ENCODE measurements around the gene MIDN. TPM values are rescaled to one million over a fixed set of nuclear protein-coding genes. Genes with fewer than 3 reads are reported as not detected.

MIDN gene
- total and polyA plus RNA-seq, 2 donors (not counting 1 experiment from before 2014, with no cell fraction given): 12.0 to 18.8 TPM

DNA sequence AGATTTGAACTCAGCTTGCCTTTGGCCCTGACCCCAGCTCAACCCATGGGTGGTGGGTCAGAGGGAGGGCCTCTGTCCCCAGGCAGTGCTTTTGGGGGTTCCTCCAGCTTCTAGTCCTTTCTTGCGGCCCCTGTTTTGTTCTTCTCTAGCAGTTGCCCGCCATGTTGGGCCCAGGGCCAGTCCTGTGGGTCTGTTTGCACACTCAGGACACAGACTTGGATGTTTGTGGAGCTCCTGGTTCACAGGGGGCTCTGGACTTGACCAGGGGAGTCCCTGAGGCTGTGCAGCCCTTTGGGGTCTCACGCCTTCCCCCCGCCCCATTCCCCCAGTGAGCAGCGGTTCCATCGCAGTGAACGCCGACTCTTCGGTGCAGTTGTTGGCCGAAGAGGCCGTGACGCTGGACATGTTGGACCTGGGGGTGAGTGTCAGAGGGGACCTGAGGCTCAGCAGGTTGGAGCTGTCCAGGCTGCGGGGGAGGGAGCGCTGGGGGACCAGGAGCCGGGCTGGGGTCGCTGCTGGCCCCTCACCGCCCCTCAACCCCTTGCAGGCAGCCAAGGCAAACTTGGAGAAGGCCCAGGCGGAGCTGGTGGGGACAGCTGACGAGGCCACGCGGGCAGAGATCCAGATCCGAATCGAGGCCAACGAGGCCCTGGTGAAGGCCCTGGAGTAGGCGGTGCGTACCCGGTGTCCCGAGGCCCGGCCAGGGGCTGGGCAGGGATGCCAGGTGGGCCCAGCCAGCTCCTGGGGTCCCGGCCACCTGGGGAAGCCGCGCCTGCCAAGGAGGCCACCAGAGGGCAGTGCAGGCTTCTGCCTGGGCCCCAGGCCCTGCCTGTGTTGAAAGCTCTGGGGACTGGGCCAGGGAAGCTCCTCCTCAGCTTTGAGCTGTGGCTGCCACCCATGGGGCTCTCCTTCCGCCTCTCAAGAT lies 4.4 kb upstream of the MIDN start:
- H3K9ac ChIP-seq (ENCODE audit: insufficient read depth, low read length): peak overlapping the region; percentile 50
- no peak overlapping the region for H2AFZ ChIP-seq (ENCODE audit: low read length)
- DNase-seq (ENCODE audit: low read depth in 2 of 2): peak; percentile 69 to 85
- no peaks in the 10 kb centered on the region for H4K20me1 ChIP-seq (ENCODE audit: control insufficient read depth, extremely low read depth, insufficient read depth, low read length)
- peaks cover 7% of the 10 kb centered on the region for H3K36me3 ChIP-seq (ENCODE audit: control insufficient read depth, insufficient read depth, low read length)
- H3K9me3 ChIP-seq (ENCODE audit: control insufficient read depth, insufficient read depth, low read depth, low read length): no peaks in the 10 kb centered on the region
- peak overlapping the region in 2 of 4 experiments; percentile 29 to 41 for H3K4me3 ChIP-seq (replicated peaks in 1 of 4; ENCODE audit: control extremely low read depth in 1 of 4, insufficient read depth in 1 of 4, low read depth in 3 of 4, low read length in 4 of 4)
- peak overlapping the region; percentile 58 for H3K4me2 ChIP-seq (ENCODE audit: extremely low read depth, insufficient read depth, low read length)
- H3K27me3 ChIP-seq (ENCODE audit: control insufficient read depth, insufficient read depth, low read length): no peaks in the 10 kb centered on the region
- peaks cover 31% of the 10 kb centered on the region for H3K4me1 ChIP-seq (ENCODE audit: control insufficient read depth, extremely low read depth, insufficient read depth, low read length)
- H3K27ac ChIP-seq (ENCODE audit: insufficient read depth, low read length): peak overlapping the region; percentile 67
- TF ChIP-seq, protein P1, sequence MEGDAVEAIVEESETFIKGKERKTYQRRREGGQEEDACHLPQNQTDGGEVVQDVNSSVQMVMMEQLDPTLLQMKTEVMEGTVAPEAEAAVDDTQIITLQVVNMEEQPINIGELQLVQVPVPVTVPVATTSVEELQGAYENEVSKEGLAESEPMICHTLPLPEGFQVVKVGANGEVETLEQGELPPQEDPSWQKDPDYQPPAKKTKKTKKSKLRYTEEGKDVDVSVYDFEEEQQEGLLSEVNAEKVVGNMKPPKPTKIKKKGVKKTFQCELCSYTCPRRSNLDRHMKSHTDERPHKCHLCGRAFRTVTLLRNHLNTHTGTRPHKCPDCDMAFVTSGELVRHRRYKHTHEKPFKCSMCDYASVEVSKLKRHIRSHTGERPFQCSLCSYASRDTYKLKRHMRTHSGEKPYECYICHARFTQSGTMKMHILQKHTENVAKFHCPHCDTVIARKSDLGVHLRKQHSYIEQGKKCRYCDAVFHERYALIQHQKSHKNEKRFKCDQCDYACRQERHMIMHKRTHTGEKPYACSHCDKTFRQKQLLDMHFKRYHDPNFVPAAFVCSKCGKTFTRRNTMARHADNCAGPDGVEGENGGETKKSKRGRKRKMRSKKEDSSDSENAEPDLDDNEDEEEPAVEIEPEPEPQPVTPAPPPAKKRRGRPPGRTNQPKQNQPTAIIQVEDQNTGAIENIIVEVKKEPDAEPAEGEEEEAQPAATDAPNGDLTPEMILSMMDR (conservative IDR thresholded peaks at IDR 0.05 in 1 of 2, IDR thresholded peaks at IDR 0.05 in 1 of 2; ENCODE audit: low read depth in 1 of 2, low read length in 2 of 2): peak; percentile 82 to 84
- no peak for TF ChIP-seq EZH2 (IDR thresholded peaks at IDR 0.05; ENCODE audit: low read length, missing control alignments)
- H3K79me2 ChIP-seq (ENCODE audit: control insufficient read depth, insufficient read depth, low read length): peaks cover 26% of the 10 kb centered on the region

DNA sequence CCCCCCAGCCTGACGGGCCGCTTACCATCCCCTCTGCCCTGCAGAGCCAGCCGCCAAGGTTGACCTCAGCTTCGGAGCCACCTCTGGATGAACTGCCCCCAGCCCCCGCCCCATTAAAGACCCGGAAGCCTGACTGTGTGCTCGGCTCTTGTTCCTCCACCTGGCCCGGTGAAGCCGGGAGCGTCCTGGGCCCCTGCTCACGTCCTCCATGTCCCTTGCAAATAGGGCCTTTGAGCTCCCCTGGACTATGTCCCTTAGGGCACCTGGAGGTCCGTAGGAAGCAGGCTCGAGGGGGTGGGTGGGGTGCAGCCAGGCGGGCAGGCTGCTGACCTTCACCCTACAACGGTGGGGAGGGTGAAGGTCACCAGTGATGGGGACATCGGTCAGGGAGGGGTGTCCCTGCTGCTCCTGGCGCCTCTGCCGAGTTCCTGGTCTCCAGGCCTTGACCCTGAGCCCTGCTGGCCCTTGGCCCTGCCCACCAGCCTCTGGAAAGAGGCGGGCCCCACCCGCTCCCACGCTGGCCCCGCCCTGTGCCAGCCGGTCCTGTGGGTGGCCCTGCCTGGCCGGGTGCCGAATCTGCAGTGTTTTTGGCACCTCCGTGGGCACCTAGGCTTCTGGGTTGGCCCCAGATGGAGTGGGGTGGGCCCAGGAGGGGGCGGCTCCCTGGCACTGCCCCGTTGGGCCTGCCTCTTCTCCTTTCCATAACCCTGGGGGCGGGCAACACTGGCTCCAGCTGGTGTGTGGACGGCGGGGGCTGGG lies 3.5 kb upstream of the MIDN start:
- peaks cover 28% of the 10 kb centered on the region for H3K4me1 ChIP-seq (ENCODE audit: control insufficient read depth, extremely low read depth, insufficient read depth, low read length)
- no peak overlapping the region for H2AFZ ChIP-seq (ENCODE audit: low read length)
- H3K9me3 ChIP-seq (ENCODE audit: control insufficient read depth, insufficient read depth, low read depth, low read length): no peaks in the 10 kb centered on the region
- peak overlapping the region; percentile 67 for H3K27ac ChIP-seq (ENCODE audit: insufficient read depth, low read length)
- H3K27me3 ChIP-seq (ENCODE audit: control insufficient read depth, insufficient read depth, low read length): no peaks in the 10 kb centered on the region
- H3K36me3 ChIP-seq (ENCODE audit: control insufficient read depth, insufficient read depth, low read length): peaks cover 7% of the 10 kb centered on the region
- peak overlapping the region in 2 of 4 experiments; percentile 29 to 41 for H3K4me3 ChIP-seq (replicated peaks in 1 of 4; ENCODE audit: control extremely low read depth in 1 of 4, insufficient read depth in 1 of 4, low read depth in 3 of 4, low read length in 4 of 4)
- H3K79me2 ChIP-seq (ENCODE audit: control insufficient read depth, insufficient read depth, low read length): peaks cover 29% of the 10 kb centered on the region
- no peak for TF ChIP-seq EZH2 (IDR thresholded peaks at IDR 0.05; ENCODE audit: low read length, missing control alignments)
- TF ChIP-seq, protein P1 (conservative IDR thresholded peaks at IDR 0.05 in 1 of 2, IDR thresholded peaks at IDR 0.05 in 1 of 2; ENCODE audit: low read depth in 1 of 2, low read length in 2 of 2): no peak
- no peaks in the 10 kb centered on the region for H4K20me1 ChIP-seq (ENCODE audit: control insufficient read depth, extremely low read depth, insufficient read depth, low read length)
- H3K4me2 ChIP-seq (ENCODE audit: extremely low read depth, insufficient read depth, low read length): peak overlapping the region; percentile 58
- no peak for DNase-seq (ENCODE audit: low read depth in 2 of 2)
- peak overlapping the region; percentile 50 for H3K9ac ChIP-seq (ENCODE audit: insufficient read depth, low read length)
